ENCODE measurements around the gene AFTPH.

DNA sequence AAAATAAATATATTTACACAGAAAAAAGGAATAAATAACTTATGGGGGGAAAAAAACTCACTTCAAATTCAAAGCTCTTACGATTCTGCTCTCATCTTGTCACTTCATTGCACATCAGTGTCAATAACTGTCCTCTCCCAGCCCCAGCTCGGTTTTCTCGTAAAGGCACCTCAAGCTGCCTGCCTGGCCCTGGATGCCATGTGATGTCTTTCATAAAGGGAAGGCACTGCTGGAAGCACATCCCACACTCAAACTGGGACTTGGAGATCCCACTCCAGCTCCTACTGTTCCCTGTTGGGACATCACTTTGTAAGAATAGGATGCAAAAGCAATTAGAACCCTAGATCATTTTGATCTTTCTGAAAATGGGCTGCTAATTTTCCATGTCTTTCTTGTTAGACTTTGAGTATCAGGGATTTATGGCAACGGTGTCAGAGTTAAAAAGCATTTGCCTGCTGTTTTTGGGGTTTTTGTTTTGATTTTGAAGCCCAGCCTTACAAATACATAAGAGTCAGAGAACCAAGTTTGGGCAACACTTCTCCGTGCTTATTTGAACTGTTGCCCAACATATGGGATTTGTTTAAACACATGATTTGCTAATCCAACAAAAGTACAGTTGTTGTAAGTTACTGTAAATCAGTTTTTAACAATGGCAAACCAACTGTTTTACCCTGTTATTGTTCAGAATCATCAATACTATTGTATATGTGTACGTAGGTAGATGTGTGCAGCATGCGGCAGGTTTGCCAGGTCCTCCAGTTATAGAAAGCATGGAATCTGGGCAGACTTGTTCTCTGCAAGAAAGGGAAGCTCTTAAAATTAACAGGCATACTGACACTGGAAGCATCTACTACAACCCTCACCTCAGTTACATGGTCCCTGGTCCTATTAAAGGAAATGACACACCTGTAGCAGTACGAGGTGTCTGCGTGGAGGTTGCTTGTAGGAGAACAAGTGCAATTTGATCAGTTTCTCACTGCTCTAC lies 109.0 kb downstream of the AFTPH start:
- TF ChIP-seq REST (IDR thresholded peaks at IDR 0.05; ENCODE audit: insufficient read depth in 1 of 2, low read depth in 2 of 2, low read length in 1 of 2), result no peak
- no peak for TF ChIP-seq CTCF (IDR thresholded peaks at IDR 0.05)
- TF ChIP-seq POLR2AphosphoS5 (IDR thresholded peaks at IDR 0.05; ENCODE audit: low read depth, low read length), result no peak
- TF ChIP-seq SIN3A (IDR thresholded peaks at IDR 0.05; ENCODE audit: borderline replicate concordance, insufficient read depth, low read depth, low read length), result no peak
- no peak for TF ChIP-seq TCF7L2 (IDR thresholded peaks at IDR 0.05; ENCODE audit: low read depth, low read length)
